ENCODE measurements around the gene CALHM4. TPM values are rescaled to one million over a fixed set of nuclear protein-coding genes. Genes with fewer than 3 reads are reported as not detected.

Gene CALHM4
- total and polyA plus RNA-seq, 2 of the 13 experiments (the other 11 are each of a cell fraction or from before 2014, with no cell fraction given), result not detected

DNA sequence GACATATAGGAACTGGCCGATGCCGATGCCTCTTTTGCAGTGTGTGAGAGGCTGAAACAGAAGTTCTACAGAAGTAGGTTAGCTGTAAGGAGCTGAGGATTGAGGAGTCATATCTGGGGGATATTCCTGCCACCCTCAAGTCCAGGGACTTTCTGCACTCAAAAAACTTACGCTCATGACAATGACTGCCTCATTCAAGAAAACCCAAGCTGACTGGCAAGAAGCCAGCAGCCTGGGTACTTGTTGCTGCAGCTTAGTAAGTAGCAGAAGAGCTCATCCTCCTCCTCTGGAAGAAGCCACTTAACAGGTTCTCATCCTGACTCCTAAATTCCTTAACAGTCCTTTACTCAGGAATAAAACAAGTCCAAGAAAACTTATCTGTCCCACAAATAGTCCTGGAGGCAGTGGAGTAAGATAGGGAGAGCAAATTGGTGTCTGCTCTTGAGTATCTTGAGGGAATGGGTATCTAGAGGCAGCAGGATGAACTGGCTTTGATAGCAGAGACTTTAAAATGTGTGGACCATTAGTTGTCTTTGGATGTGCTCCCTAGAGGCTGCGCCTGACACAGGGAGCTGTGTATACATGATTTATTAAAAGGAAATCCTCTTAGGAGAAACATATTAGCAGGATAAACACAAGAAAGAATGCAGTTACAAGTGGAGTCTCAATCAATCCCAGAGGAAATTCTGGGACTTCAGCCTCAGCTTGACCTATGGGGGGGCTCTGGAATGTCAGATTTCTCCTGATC is 34.8 kb upstream of the CALHM4 start:
- Histone ChIP-seq H3K4me1 (ENCODE audit: insufficient read depth, low read length) (no peaks in the 10 kb centered on the region), H3K4me3 (replicated peaks in 1 of 3; ENCODE audit: insufficient read depth in 1 of 3, low read depth in 2 of 3, low read length in 3 of 3) (no peak overlapping the region), H3K9me3 (ENCODE audit: low read length) (no peaks in the 10 kb centered on the region), H2AFZ (ENCODE audit: low read length) (no peak overlapping the region), H3K36me3 (replicated peaks in 1 of 2; ENCODE audit: control insufficient read depth in 1 of 2, insufficient read depth in 2 of 2, low read length in 2 of 2) (no peaks in the 10 kb centered on the region), H3K9ac (ENCODE audit: insufficient read depth, low read depth, low read length) (no peak overlapping the region), H3K27ac (ENCODE audit: extremely low read length, insufficient read depth, low read length) (no peak overlapping the region), H3K27me3 (ENCODE audit: control insufficient read depth in 1 of 2, insufficient read depth in 2 of 2, low read length in 2 of 2) (no peaks in the 10 kb centered on the region), H3K4me2 (ENCODE audit: low read depth, low read length) (no peak overlapping the region), H3K79me2 (ENCODE audit: insufficient read depth, low read length) (no peaks in the 10 kb centered on the region), H4K20me1 (ENCODE audit: insufficient read depth, low read length) (no peaks in the 10 kb centered on the region)
- WGBS (ENCODE audit: low lambda C conversion rate), result 52% methylated on average over 4 of the region's 4 CpGs
- BruUV-seq (replicated peaks), result no TSS peak
- CTCF ChIA-PET (ENCODE audit: low intra/inter-chr PET ratio, low total read pairs), result no interaction called here
- in situ Hi-C loops (cut with HindIII; ENCODE audit: extremely low pct_ligation_motif_present, low pct_unique_long_range_greater_than_20kb), result no loop called here
- intact Hi-C loops (cut with micrococcal nuclease; ENCODE audit: unreplicated experiment), result no loop called here
- TF ChIP-seq RELA (CRISPR knock-in tag; IDR thresholded peaks at IDR 0.05) (no peak), DNMT1 (CRISPR knock-in tag; IDR thresholded peaks at IDR 0.05) (no peak), ZNF546 (CRISPR knock-in tag; conservative IDR thresholded peaks at IDR 0.05) (no peak), TSC22D2 (CRISPR knock-in tag; IDR thresholded peaks at IDR 0.05; ENCODE audit: borderline replicate concordance) (no peak)
- no peak for FAIRE-seq
- no peak for ATAC-seq
- POLR2A ChIA-PET, result no interaction called here
- no peak for DNase-seq (ENCODE audit: low spot score)

DNA sequence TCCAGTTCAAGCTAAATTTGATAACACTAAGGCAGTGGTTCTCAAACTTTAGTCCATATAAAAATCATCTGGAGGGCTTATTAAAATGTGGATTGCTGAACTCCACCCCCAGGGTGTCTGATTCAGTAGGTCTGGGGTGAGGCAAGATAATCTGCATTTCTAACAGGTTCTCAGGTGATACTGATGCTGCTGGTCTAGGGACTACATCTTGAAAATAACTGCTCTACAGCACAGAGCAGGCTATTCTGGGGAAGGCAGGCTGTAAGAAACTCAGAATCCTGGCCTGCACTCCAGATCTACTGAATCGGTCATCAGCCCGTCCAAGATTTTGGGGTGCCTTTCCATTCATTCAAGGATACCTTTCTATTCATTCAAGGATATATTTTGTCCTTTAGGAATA is 30.7 kb upstream of the CALHM4 start:
- intact Hi-C loops (cut with micrococcal nuclease; ENCODE audit: unreplicated experiment), result no loop called here
- BruUV-seq (replicated peaks), result no TSS peak
- Histone ChIP-seq H4K20me1 (ENCODE audit: insufficient read depth, low read length) (no peaks in the 10 kb centered on the region), H2AFZ (ENCODE audit: low read length) (no peak overlapping the region), H3K27ac (ENCODE audit: extremely low read length, insufficient read depth, low read length) (no peak overlapping the region), H3K4me3 (replicated peaks in 1 of 3; ENCODE audit: insufficient read depth in 1 of 3, low read depth in 2 of 3, low read length in 3 of 3) (no peak overlapping the region), H3K79me2 (ENCODE audit: insufficient read depth, low read length) (no peaks in the 10 kb centered on the region), H3K4me1 (ENCODE audit: insufficient read depth, low read length) (no peaks in the 10 kb centered on the region), H3K36me3 (replicated peaks in 1 of 2; ENCODE audit: control insufficient read depth in 1 of 2, insufficient read depth in 2 of 2, low read length in 2 of 2) (no peaks in the 10 kb centered on the region), H3K9me3 (ENCODE audit: low read length) (no peaks in the 10 kb centered on the region), H3K9ac (ENCODE audit: insufficient read depth, low read depth, low read length) (no peak overlapping the region), H3K27me3 (ENCODE audit: control insufficient read depth in 1 of 2, insufficient read depth in 2 of 2, low read length in 2 of 2) (no peaks in the 10 kb centered on the region), H3K4me2 (ENCODE audit: low read depth, low read length) (no peak overlapping the region)
- DNase-seq (ENCODE audit: low spot score) (no peak), FAIRE-seq (no peak), ATAC-seq (no peak)
- POLR2A ChIA-PET, result no interaction called here
- CTCF ChIA-PET (ENCODE audit: low intra/inter-chr PET ratio, low total read pairs), result no interaction called here
- in situ Hi-C loops (cut with HindIII; ENCODE audit: extremely low pct_ligation_motif_present, low pct_unique_long_range_greater_than_20kb), result no loop called here
- WGBS (ENCODE audit: low lambda C conversion rate), result 28% methylated on average over 2 of the region's 2 CpGs
- TF ChIP-seq, protein P1, sequence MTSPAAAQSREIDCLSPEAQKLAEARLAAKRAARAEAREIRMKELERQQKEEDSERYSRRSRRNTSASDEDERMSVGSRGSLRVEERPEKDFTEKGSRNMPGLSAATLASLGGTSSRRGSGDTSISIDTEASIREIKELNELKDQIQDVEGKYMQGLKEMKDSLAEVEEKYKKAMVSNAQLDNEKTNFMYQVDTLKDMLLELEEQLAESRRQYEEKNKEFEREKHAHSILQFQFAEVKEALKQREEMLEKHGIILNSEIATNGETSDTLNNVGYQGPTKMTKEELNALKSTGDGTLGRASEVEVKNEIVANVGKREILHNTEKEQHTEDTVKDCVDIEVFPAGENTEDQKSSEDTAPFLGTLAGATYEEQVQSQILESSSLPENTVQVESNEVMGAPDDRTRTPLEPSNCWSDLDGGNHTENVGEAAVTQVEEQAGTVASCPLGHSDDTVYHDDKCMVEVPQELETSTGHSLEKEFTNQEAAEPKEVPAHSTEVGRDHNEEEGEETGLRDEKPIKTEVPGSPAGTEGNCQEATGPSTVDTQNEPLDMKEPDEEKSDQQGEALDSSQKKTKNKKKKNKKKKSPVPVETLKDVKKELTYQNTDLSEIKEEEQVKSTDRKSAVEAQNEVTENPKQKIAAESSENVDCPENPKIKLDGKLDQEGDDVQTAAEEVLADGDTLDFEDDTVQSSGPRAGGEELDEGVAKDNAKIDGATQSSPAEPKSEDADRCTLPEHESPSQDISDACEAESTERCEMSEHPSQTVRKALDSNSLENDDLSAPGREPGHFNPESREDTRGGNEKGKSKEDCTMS (CRISPR knock-in tag; conservative IDR thresholded peaks at IDR 0.05), result no peak
- TF ChIP-seq ZNF501 (CRISPR knock-in tag; IDR thresholded peaks at IDR 0.05) (no peak), RAD21 (CRISPR knock-in tag; IDR thresholded peaks at IDR 0.05) (no peak), MIER2 (CRISPR knock-in tag; IDR thresholded peaks at IDR 0.05) (no peak), ZNF747 (CRISPR knock-in tag; IDR thresholded peaks at IDR 0.05; ENCODE audit: borderline replicate concordance) (no peak)
- TF ChIP-seq, protein P2, sequence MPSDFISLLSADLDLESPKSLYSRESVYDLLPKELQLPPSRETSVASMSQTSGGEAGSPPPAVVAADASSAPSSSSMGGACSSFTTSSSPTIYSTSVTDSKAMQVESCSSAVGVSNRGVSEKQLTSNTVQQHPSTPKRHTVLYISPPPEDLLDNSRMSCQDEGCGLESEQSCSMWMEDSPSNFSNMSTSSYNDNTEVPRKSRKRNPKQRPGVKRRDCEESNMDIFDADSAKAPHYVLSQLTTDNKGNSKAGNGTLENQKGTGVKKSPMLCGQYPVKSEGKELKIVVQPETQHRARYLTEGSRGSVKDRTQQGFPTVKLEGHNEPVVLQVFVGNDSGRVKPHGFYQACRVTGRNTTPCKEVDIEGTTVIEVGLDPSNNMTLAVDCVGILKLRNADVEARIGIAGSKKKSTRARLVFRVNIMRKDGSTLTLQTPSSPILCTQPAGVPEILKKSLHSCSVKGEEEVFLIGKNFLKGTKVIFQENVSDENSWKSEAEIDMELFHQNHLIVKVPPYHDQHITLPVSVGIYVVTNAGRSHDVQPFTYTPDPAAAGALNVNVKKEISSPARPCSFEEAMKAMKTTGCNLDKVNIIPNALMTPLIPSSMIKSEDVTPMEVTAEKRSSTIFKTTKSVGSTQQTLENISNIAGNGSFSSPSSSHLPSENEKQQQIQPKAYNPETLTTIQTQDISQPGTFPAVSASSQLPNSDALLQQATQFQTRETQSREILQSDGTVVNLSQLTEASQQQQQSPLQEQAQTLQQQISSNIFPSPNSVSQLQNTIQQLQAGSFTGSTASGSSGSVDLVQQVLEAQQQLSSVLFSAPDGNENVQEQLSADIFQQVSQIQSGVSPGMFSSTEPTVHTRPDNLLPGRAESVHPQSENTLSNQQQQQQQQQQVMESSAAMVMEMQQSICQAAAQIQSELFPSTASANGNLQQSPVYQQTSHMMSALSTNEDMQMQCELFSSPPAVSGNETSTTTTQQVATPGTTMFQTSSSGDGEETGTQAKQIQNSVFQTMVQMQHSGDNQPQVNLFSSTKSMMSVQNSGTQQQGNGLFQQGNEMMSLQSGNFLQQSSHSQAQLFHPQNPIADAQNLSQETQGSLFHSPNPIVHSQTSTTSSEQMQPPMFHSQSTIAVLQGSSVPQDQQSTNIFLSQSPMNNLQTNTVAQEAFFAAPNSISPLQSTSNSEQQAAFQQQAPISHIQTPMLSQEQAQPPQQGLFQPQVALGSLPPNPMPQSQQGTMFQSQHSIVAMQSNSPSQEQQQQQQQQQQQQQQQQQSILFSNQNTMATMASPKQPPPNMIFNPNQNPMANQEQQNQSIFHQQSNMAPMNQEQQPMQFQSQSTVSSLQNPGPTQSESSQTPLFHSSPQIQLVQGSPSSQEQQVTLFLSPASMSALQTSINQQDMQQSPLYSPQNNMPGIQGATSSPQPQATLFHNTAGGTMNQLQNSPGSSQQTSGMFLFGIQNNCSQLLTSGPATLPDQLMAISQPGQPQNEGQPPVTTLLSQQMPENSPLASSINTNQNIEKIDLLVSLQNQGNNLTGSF (CRISPR knock-in tag; IDR thresholded peaks at IDR 0.05), result no peak
